Measurements from ENCODE around the gene CLRN1. TPM values are rescaled to one million over a fixed set of nuclear protein-coding genes. Genes with fewer than 3 reads are reported as not detected.

The CLRN1 gene
- polyA plus RNA-seq, 1 donor from 2014 or later = 0.27 TPM

DNA sequence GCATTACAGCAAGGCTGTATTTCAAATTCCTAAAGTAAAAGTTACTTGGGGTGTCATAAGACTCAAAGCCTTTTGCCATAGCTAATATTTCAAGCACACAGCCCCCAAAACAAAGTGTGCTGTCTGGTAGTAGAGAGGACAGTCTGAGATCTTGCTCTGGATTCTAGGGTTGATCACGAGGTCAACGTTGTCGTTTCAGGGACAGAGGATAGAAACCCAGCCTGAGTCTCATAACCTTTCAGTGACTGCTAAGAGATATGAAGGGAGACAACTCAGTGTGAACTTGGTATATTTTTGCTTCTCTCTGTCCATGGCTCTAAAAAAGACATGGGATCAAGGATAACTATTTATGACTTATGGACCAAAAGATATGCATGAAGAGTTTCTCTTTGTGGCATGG, 41.7 kb downstream of the CLRN1 start:
- Histone ChIP-seq H3K9me2 (ENCODE audit: insufficient read depth, low read length) (no peaks in the 10 kb centered on the region), H3F3A (ENCODE audit: insufficient read depth, low read length, poor library complexity, severe bottlenecking) (no peaks in the 10 kb centered on the region), H3K27me3 (ENCODE audit: insufficient read depth, low read depth, low read length) (no peaks in the 10 kb centered on the region), H3K9me3 (ENCODE audit: low read length) (no peaks in the 10 kb centered on the region), H4K20me1 (ENCODE audit: insufficient read depth) (no peaks in the 10 kb centered on the region), H2AFZ (ENCODE audit: low read depth, low read length) (no peak overlapping the region), H3K79me2 (replicated peaks; ENCODE audit: insufficient read depth, low read length) (no peaks in the 10 kb centered on the region), H3K4me3 (ENCODE audit: low read length) (no peak overlapping the region), H3K27ac (ENCODE audit: low read length) (no peak overlapping the region), H3K9ac (ENCODE audit: low read length) (no peak overlapping the region), H3K36me3 (ENCODE audit: insufficient read depth, low read length) (no peaks in the 10 kb centered on the region), H3K4me2 (ENCODE audit: low read length) (no peak overlapping the region)
- TF ChIP-seq POLR2AphosphoS5 (IDR thresholded peaks at IDR 0.05) (no peak), SMC3 (conservative IDR thresholded peaks at IDR 0.05; ENCODE audit: poor library complexity) (no peak), REST (IDR thresholded peaks at IDR 0.05; ENCODE audit: borderline replicate concordance) (no peak), TAF1 (IDR thresholded peaks at IDR 0.05; ENCODE audit: low read depth) (no peak), CTCF (IDR thresholded peaks at IDR 0.05; ENCODE audit: poor library complexity, severe bottlenecking) (no peak), RAD21 (conservative IDR thresholded peaks at IDR 0.05) (no peak), EP300 (conservative IDR thresholded peaks at IDR 0.05; ENCODE audit: poor library complexity, severe bottlenecking) (no peak), MXI1 (conservative IDR thresholded peaks at IDR 0.05; ENCODE audit: poor library complexity, severe bottlenecking) (no peak), EZH2 (IDR thresholded peaks at IDR 0.05; ENCODE audit: borderline replicate concordance, insufficient read depth, low read length, poor library complexity, severe bottlenecking) (no peak)

DNA sequence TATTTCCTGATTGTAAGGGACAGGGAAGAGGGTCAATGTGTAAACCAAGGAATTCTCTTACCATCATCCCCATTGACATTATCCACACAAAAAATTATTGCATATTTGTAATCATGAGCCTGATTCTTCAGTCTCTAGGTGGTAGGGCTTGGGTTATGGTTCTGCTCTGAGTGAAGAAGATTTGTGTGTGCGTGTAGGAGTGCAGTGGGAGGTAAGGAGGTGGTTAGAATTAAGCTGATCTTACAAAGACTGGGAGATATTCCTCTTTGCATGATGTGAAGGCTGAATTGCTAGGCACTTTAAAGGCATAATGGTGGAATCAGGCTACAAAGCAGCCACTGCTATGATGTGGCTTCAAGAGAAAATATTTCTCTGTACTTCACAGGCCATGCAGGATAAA, 44.3 kb downstream of the CLRN1 start:
- Histone ChIP-seq H3K79me2 (replicated peaks; ENCODE audit: insufficient read depth, low read length) (no peaks in the 10 kb centered on the region), H3K9me2 (ENCODE audit: insufficient read depth, low read length) (no peaks in the 10 kb centered on the region), H3K4me2 (ENCODE audit: low read length) (no peak overlapping the region), H3K27me3 (ENCODE audit: insufficient read depth, low read depth, low read length) (no peaks in the 10 kb centered on the region), H3K4me3 (ENCODE audit: low read length) (no peak overlapping the region), H3K9me3 (ENCODE audit: low read length) (no peaks in the 10 kb centered on the region), H3K27ac (ENCODE audit: low read length) (no peak overlapping the region), H2AFZ (ENCODE audit: low read depth, low read length) (no peak overlapping the region), H3K9ac (ENCODE audit: low read length) (no peak overlapping the region), H3K36me3 (ENCODE audit: insufficient read depth, low read length) (no peaks in the 10 kb centered on the region), H4K20me1 (ENCODE audit: insufficient read depth) (no peaks in the 10 kb centered on the region), H3F3A (ENCODE audit: insufficient read depth, low read length, poor library complexity, severe bottlenecking) (no peaks in the 10 kb centered on the region)
- TF ChIP-seq RAD21 (conservative IDR thresholded peaks at IDR 0.05) (no peak), EP300 (conservative IDR thresholded peaks at IDR 0.05; ENCODE audit: poor library complexity, severe bottlenecking) (no peak), CTCF (IDR thresholded peaks at IDR 0.05; ENCODE audit: poor library complexity, severe bottlenecking) (no peak), EZH2 (IDR thresholded peaks at IDR 0.05; ENCODE audit: borderline replicate concordance, insufficient read depth, low read length, poor library complexity, severe bottlenecking) (no peak), REST (IDR thresholded peaks at IDR 0.05; ENCODE audit: borderline replicate concordance) (no peak), MXI1 (conservative IDR thresholded peaks at IDR 0.05; ENCODE audit: poor library complexity, severe bottlenecking) (no peak), POLR2AphosphoS5 (IDR thresholded peaks at IDR 0.05) (no peak), SMC3 (conservative IDR thresholded peaks at IDR 0.05; ENCODE audit: poor library complexity) (no peak), TAF1 (IDR thresholded peaks at IDR 0.05; ENCODE audit: low read depth) (no peak)

Data from neural cell (in vitro differentiated cells).